Measurements from ENCODE around the gene LGR6. TPM values are rescaled to one million over a fixed set of nuclear protein-coding genes. Genes with fewer than 3 reads are reported as not detected.

Gene LGR6
- total RNA-seq, 1 donor from 2014 or later, result not detected

DNA sequence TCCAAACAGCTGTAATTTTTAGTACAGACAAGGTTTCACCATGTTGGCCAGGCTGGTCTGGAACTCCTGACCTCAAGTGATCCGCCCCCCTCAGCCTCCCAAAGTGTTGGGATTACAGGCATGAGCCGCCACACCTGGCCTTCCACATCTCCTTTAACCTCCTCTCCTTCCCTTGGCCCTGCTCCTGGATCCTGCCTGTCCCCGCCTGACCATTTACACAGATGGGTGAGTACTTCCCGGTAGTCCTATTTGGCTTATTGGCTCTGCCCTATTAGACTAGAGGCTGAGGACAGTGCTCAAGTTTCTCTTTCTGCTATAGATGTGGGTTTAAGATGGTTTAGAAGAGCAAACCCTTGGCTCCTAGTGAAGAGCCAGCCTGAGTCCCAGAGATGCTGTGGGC, 40.3 kb upstream of the LGR6 start:
- TF ChIP-seq CTCF (IDR thresholded peaks at IDR 0.05; ENCODE audit: insufficient read depth, low read length, severe bottlenecking), result no peak
- Histone ChIP-seq H3K4me3 (ENCODE audit: low read depth, low read length) (no peak overlapping the region), H3K27me3 (ENCODE audit: control insufficient read depth, insufficient read depth, low read length) (no peaks in the 10 kb centered on the region), H3K36me3 (ENCODE audit: control insufficient read depth, insufficient read depth, low read length) (no peaks in the 10 kb centered on the region)
- no peak for FAIRE-seq
- DNase-seq (ENCODE audit: low read depth), result no peak

DNA sequence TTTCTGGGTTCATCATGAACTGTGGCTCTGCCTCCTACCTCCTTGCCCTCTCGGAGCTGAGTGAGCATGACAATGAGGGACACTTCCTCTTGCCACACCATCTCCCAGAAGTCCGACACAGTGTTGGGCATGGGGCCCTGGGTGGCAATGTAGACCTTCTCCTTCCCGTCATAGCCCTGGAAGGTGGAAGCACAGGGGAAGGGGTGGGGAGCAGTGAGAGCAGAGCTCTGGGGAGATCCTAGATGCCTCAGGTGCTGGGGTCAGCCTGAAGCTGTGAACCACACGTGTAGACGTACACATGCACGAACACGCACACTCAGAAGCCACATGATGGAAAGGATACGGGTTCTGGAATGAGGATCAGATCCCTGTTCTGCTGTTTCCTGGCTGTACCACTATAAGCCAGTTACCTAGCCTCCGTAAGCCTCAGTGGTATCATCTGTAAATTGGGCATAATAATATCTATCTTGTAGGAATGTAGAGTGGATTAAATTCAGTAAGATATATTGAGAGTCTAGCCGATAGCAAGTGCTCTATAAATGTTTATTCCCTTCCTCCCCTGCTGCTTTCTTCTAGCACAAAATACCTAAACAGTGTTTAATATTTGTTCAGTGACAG, 39.3 kb upstream of the LGR6 start:
- Histone ChIP-seq H3K27me3 (ENCODE audit: control insufficient read depth, insufficient read depth, low read length) (no peaks in the 10 kb centered on the region), H3K4me3 (ENCODE audit: low read depth, low read length) (no peak overlapping the region), H3K36me3 (ENCODE audit: control insufficient read depth, insufficient read depth, low read length) (no peaks in the 10 kb centered on the region)
- no peak for TF ChIP-seq CTCF (IDR thresholded peaks at IDR 0.05; ENCODE audit: insufficient read depth, low read length, severe bottlenecking)
- no peak for FAIRE-seq
- no peak for DNase-seq (ENCODE audit: low read depth)

DNA sequence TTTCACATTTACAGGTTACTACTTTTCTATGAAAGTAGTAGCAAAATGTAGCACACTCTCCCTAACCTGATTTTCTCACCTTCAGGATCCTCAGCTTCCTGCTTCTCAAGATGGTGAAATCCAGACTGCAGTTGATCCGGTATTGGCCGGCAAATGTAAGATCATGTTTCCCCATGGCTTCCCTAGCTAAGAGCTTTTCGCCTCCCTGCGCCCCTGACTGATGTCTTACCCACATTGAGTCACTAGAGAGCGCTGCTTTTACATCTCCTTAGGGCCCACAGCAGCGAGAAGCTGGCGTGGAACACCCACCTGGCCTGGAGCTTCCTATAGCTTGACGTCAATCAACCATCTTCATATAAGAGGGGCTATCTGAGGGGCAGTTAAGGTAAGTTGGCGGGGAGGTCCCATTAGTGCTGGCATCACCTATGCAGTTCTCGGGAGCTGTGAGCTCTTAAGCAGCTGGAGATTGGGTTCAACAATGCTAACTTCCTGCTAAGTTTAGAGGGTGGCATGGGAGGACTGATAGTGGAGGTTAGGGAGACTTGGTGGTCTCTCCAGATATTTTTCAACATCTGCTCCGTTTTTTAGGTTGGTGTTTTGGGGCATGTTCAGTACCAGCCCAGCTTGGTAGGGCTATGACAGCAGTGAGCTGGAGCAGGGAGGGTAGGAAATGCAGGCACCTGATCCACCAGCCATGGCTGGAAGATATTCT, 38.7 kb upstream of the LGR6 start:
- Histone ChIP-seq H3K4me3 (ENCODE audit: low read depth, low read length) (no peak overlapping the region), H3K36me3 (ENCODE audit: control insufficient read depth, insufficient read depth, low read length) (no peaks in the 10 kb centered on the region), H3K27me3 (ENCODE audit: control insufficient read depth, insufficient read depth, low read length) (no peaks in the 10 kb centered on the region)
- TF ChIP-seq CTCF (IDR thresholded peaks at IDR 0.05; ENCODE audit: insufficient read depth, low read length, severe bottlenecking), result peak; percentile 67
- DNase-seq (ENCODE audit: low read depth) (peak; percentile 71), FAIRE-seq (peak; percentile 40)

GRCh38 chr1:202155478-202156021, 38.0 kb upstream of the LGR6 start:
- no peaks in the 10 kb centered on the region for H3K36me3 ChIP-seq (ENCODE audit: control insufficient read depth, insufficient read depth, low read length)
- FAIRE-seq (no peak), DNase-seq (ENCODE audit: low read depth) (peak; percentile 48)
- H3K27me3 ChIP-seq (ENCODE audit: control insufficient read depth, insufficient read depth, low read length), result no peaks in the 10 kb centered on the region
- no peak for TF ChIP-seq CTCF (IDR thresholded peaks at IDR 0.05; ENCODE audit: insufficient read depth, low read length, severe bottlenecking)
- no peak overlapping the region for H3K4me3 ChIP-seq (ENCODE audit: low read depth, low read length)

- no peak overlapping the region for H3K4me3 ChIP-seq (ENCODE audit: low read depth, low read length)
- TF ChIP-seq CTCF (IDR thresholded peaks at IDR 0.05; ENCODE audit: insufficient read depth, low read length, severe bottlenecking), result no peak
- H3K36me3 ChIP-seq (ENCODE audit: control insufficient read depth, insufficient read depth, low read length), result no peaks in the 10 kb centered on the region
- no peaks in the 10 kb centered on the region for H3K27me3 ChIP-seq (ENCODE audit: control insufficient read depth, insufficient read depth, low read length)
- FAIRE-seq, result no peak
- no peak for DNase-seq (ENCODE audit: low read depth)
These were observed 37.0 kb upstream of the LGR6 start for GRCh38 chr1:202156590-202156989.

All from bronchial epithelial cell (primary cell).